Measurements from ENCODE around the gene PAX7. TPM values are rescaled to one million over a fixed set of nuclear protein-coding genes. Genes with fewer than 3 reads are reported as not detected.

Gene PAX7
- total RNA-seq, 2 donors from 2014 or later, result not detected

Other genes with a start within 250 kb of the PAX7 start
- gene KLHDC7A, start 149.9 kb upstream of the PAX7 start, total RNA-seq, result 1 to 10 TPM in 1 of 2 donors, under 1 TPM in 1; 0.95 to 1.4 TPM
- gene TAS1R2, start 228.8 kb downstream of the PAX7 start, total RNA-seq, result not detected

Measured in left colon (tissue), 2 donors.